Neutrophil (primary cell): ENCODE results near the gene TGDS.

ENCODE experiments used
- H3K27ac ChIP-seq: fragments of 200-600 bp; sonication (generic); 2 replicates; pipeline ENCODE4 v1.5.1; 2016; ENCODE audit warnings: mild to moderate bottlenecking, moderate library complexity
- H3K27me3 ChIP-seq: fragments of 200-600 bp; sonication (generic); 2 replicates; pipeline ENCODE4 v1.6.0; 2016; ENCODE audit warnings: mild to moderate bottlenecking
- H3K36me3 ChIP-seq: fragments of 200-600 bp; sonication (generic); 2 replicates; pipeline ENCODE4 v1.5.1; 2017
- H3K4me1 ChIP-seq, 2 experiments: fragments of 200-600 bp in 1 of 2; sonication (generic) in 1 of 2; 1 replicate in 1 of 2; 2 replicates in 1 of 2; pipeline versions ENCODE4 v1.5.1 to v1.6.1; 2013 to 2016; ENCODE audit warnings: low read depth in 1 of 2, low read length in 1 of 2, mild to moderate bottlenecking in 1 of 2, moderate library complexity in 1 of 2; ENCODE audit not compliant: control insufficient read depth in 1 of 2, insufficient read depth in 1 of 2
- H3K4me3 ChIP-seq, 2 experiments: fragments of 200-600 bp in 1 of 2; sonication (generic) in 1 of 2; 1 replicate in 1 of 2; 2 replicates in 1 of 2; pipeline ENCODE4 v1.5.1; 2013 to 2016; ENCODE audit warnings: low read depth in 1 of 2, low read length in 1 of 2, mild to moderate bottlenecking in 1 of 2, moderate library complexity in 1 of 2
- H3K9me3 ChIP-seq: fragments of 200-600 bp; sonication (generic); 2 replicates; pipeline ENCODE4 v1.5.1; 2016
- TF ChIP-seq, protein P1 (sequence below): fragments of 200-600 bp; sonication (generic); IDR thresholded peaks from 2 replicates; pipeline ENCODE4 v1.5.1; 2016; ENCODE audit warnings: antibody characterized with exemption

The TGDS gene

DNA sequence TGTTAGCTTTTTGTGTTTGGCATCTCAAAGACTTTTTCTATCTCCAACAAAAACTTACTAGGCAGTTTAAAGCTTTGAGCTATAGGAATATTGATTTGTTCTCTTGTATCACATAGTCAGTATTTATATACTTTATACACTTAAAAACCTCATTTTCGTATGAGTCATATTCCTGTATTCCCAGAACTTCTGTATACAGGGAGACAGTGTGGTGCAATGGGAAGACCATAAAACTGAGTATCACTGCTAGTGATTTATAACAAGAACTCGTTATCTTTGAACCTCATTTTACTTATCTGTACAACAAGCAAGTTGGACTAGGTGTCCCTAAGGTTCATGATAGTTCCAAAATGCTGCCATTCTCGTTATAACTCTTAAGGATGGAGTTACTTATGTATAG lies 12.0 kb upstream of the TGDS start:
- Histone ChIP-seq H3K9me3 (no peaks in the 10 kb centered on the region), H3K36me3 (no peaks in the 10 kb centered on the region)
- TF ChIP-seq, protein P1, sequence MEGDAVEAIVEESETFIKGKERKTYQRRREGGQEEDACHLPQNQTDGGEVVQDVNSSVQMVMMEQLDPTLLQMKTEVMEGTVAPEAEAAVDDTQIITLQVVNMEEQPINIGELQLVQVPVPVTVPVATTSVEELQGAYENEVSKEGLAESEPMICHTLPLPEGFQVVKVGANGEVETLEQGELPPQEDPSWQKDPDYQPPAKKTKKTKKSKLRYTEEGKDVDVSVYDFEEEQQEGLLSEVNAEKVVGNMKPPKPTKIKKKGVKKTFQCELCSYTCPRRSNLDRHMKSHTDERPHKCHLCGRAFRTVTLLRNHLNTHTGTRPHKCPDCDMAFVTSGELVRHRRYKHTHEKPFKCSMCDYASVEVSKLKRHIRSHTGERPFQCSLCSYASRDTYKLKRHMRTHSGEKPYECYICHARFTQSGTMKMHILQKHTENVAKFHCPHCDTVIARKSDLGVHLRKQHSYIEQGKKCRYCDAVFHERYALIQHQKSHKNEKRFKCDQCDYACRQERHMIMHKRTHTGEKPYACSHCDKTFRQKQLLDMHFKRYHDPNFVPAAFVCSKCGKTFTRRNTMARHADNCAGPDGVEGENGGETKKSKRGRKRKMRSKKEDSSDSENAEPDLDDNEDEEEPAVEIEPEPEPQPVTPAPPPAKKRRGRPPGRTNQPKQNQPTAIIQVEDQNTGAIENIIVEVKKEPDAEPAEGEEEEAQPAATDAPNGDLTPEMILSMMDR: no peak

GRCh38 chr13:94607056-94607455 lies 11.1 kb upstream of the TGDS start:
- TF ChIP-seq, protein P1: no peak
- no peaks in the 10 kb centered on the region for H3K9me3 ChIP-seq
- no peak overlapping the region for H3K4me3 ChIP-seq
- H3K27me3 ChIP-seq: no peaks in the 10 kb centered on the region
- H3K4me1 ChIP-seq: peaks cover 0 to 2% of the 10 kb centered on the region in 2 experiments
- H3K27ac ChIP-seq: no peak overlapping the region
- no peaks in the 10 kb centered on the region for H3K36me3 ChIP-seq

More for the DNA sequence above, 12.0 kb upstream of the TGDS start:
- Histone ChIP-seq H3K4me3 (no peak overlapping the region), H3K27me3 (no peaks in the 10 kb centered on the region), H3K27ac (no peak overlapping the region), H3K4me1 (no peaks in the 10 kb centered on the region)

- Histone ChIP-seq H3K4me3 (peak overlapping the region in 1 of 2 experiments; percentile 64), H3K4me1 (peaks cover 7 to 11% of the 10 kb centered on the region in 2 experiments), H3K9me3 (no peaks in the 10 kb centered on the region), H3K27ac (no peak overlapping the region), H3K27me3 (no peaks in the 10 kb centered on the region), H3K36me3 (no peaks in the 10 kb centered on the region)
- TF ChIP-seq, protein P1: no peak
These were observed 6.5 kb upstream of the TGDS start for GRCh38 chr13:94602467-94602866.

- Histone ChIP-seq H3K27me3 (no peaks in the 10 kb centered on the region), H3K9me3 (no peaks in the 10 kb centered on the region), H3K27ac (no peak within 1 kb of the TSS)
These were observed 5.8 kb upstream of the TGDS start, which contains the start of gene GPR180 for GRCh38 chr13:94601446-94602431. TSS of gene GPR180 (plus strand) at chr13:94601857. CDS start at chr13:94601928, 71 bp downstream.

GRCh38 chr13:94599877-94600276 lies 3.9 kb upstream of the TGDS start:
- TF ChIP-seq, protein P1: no peak
- no peak overlapping the region for H3K27ac ChIP-seq
- no peaks in the 10 kb centered on the region for H3K27me3 ChIP-seq
- H3K4me3 ChIP-seq: no peak overlapping the region
- no peaks in the 10 kb centered on the region for H3K9me3 ChIP-seq
- H3K36me3 ChIP-seq: no peaks in the 10 kb centered on the region
- peaks cover 20 to 23% of the 10 kb centered on the region in 2 experiments for H3K4me1 ChIP-seq

More at GRCh38 chr13:94601446-94602431, 5.8 kb upstream of the TGDS start, which contains the start of gene GPR180:
- H3K4me3 ChIP-seq: peak within 1 kb of the TSS; percentile 58 to 64
- no peaks in the 10 kb centered on the region for H3K36me3 ChIP-seq
- peaks cover 7 to 11% of the 10 kb centered on the region in 2 experiments for H3K4me1 ChIP-seq
- TF ChIP-seq, protein P1: no peak
